ENCODE measurements around the gene AARS2.

DNA sequence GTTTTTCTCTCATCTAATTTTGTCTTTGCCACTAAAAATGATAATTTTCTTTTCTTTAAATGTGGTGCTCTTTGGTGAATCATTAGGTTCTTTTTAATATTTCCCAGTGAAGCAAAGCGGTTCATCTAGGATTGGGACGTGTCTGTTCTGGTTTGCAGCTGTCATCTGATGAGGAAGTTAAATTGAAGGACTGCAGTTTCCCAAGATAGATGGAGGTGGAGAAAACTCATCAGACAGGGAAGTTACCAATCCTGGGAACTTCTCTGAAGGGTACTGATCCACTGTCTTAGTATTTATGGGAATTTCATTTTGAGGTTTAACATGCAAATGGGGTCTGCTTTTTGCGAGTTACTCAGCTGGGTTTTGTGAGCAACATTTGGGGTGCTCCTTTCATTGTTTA is 2.4 kb upstream of the AARS2 start:
- TF ChIP-seq, protein P1, sequence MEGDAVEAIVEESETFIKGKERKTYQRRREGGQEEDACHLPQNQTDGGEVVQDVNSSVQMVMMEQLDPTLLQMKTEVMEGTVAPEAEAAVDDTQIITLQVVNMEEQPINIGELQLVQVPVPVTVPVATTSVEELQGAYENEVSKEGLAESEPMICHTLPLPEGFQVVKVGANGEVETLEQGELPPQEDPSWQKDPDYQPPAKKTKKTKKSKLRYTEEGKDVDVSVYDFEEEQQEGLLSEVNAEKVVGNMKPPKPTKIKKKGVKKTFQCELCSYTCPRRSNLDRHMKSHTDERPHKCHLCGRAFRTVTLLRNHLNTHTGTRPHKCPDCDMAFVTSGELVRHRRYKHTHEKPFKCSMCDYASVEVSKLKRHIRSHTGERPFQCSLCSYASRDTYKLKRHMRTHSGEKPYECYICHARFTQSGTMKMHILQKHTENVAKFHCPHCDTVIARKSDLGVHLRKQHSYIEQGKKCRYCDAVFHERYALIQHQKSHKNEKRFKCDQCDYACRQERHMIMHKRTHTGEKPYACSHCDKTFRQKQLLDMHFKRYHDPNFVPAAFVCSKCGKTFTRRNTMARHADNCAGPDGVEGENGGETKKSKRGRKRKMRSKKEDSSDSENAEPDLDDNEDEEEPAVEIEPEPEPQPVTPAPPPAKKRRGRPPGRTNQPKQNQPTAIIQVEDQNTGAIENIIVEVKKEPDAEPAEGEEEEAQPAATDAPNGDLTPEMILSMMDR (IDR thresholded peaks at IDR 0.05; ENCODE audit: low read depth, low read length, poor library complexity, severe bottlenecking) = no peak
- no peak for TF ChIP-seq EZH2phosphoT487 (IDR thresholded peaks at IDR 0.05; ENCODE audit: borderline replicate concordance, low read length)
